CD4-positive, alpha-beta T cell treated with Interleukin-4 for 1 hour (primary cell): ENCODE data around the gene NUCB1.
"Not testable (repeated sequence)": the region's sequence is repeated elsewhere in the genome, so short reads cannot be mapped to it uniquely, and the experiment has no call there.

Experiments
- DNase-seq, 2 donors: peaks; one replicate each; pipeline ENCODE4 v3.0.0-alpha.2; 2020 to 2022

Gene NUCB1

GRCh38 chr19:48906324-48906723 is 6.2 kb downstream of the NUCB1 start:
- no peak for DNase-seq

DNA sequence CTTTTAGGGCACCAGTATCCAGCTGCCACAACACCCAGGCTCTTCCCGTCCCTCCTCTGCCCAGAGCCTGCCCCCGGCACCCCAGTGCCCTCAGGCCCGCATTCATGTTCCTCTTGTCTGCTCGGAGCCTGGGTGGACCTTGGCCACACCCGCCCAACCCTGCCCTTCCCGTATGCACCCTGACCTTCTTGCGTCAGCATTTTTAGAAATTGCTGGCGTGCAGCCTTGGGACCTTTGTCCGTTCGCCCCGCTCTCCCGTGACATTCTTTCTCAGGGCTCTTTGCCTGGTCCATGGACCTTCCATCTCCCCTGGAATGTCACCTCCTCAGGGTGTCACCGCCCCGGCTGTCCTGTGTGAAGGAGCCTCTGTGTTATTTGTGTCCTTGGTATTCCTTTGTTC is 7.6 kb downstream of the NUCB1 start:
- DNase-seq, result peak in 1 of 2 donors; percentile 29

GRCh38 chr19:48909424-48910077 is 9.4 kb downstream of the NUCB1 start:
- not testable (repeated sequence) for DNase-seq

DNA sequence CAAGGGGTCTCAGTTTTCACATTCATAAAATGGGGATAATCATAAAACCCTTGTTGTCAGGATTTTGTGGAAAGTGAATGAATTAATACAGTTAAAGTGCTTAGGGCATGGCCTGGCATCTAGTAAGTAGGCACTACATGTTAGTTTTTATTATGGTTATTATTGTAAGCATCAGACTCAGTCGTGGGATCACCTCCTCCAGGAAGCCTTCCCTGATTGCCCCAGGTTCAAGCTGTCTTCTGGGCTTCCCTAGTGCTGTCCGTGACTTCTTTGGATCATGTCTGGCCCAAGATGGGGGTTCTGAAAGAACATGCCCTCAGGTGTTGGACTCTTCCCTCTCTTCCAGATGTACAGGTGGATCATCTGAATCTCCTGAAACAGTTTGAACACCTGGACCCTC is 10.7 kb downstream of the NUCB1 start:
- DNase-seq, result no peak

DNA sequence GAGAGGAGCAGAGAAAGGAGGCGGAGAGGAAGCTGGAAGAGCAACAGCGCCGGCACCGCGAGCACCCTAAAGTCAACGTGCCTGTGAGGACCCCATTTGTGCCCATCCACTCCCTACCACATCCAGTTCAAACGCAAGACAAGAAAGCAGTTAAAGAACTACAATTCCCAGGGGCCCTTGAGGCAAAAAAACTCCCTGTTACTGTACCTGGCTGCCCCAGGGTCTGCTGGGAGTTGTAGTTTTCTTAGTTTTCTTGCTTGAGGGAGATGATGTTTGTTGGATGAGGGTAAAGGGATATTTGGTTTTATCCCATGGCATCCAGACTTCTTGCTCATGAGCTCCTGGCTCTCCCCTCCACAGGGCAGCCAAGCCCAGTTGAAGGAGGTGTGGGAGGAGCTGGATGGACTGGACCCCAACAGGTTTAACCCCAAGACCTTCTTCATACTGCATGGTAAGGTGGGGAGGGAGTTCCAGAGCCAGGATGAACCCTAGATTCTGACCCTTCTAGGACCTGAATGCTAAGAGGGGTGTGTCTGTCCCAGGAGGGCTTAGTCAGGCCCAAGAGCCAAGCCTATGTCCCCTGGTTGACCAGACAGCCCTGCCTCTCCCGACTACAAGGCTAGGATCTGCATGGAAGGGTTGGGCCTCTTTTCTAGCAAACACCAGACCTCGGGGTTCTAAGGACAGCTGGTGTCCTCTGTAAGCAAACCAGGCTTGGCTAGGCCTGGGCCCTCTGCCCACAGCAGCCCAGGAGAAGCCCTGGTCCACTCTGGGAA is 13.2 kb downstream of the NUCB1 start:
- DNase-seq, result peak in 1 of 2 donors; percentile 43

DNA sequence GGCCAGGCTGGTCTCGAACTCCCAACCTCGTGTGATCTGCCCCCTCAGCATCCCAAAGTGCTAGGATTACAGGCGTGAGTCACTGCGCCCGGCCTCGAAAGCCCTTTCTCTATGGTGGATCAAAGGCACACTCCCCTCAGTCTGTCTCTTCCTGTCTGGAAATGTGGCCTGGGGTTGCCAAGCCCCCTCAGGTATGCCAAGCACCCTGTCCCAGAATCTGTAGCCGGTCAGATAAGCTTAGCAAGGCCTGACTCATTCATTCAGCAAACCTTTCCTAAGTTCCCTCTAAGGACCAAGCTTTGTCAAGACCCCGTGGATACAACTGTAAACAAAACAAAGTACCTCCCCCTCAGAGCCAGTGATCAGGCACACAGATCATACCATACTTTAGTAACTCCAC is 14.1 kb downstream of the NUCB1 start:
- DNase-seq, result no peak

GRCh38 chr19:48915757-48916156 is 15.6 kb downstream of the NUCB1 start:
- DNase-seq, result no peak

- DNase-seq, result no peak
Measured at GRCh38 chr19:48918071-48918470, 18.0 kb downstream of the NUCB1 start.

GRCh38 chr19:48918801-48919247 is 18.7 kb downstream of the NUCB1 start:
- DNase-seq, result peak; percentile 14 to 24

GRCh38 chr19:48919271-48919670 is 19.2 kb downstream of the NUCB1 start:
- DNase-seq, result not testable (repeated sequence)

DNA sequence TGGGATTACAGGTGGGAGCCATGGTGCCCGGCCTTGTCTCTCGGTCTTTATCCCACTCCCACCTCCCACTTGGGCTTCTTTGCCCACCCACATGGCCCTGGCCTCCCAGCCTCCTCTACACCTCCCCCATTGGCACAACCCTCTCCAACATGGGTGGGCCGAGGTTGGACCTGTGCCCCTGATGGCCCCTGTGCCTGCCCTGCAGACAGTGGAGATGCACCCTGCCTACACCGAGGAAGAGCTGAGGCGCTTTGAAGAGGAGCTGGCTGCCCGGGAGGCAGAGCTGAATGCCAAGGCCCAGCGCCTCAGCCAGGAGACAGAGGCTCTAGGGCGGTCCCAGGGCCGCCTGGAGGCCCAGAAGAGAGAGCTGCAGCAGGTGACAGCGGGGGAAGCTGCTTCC is 20.8 kb downstream of the NUCB1 start:
- DNase-seq, result no peak

- no peak for DNase-seq
Measured at GRCh38 chr19:48921721-48922500, 21.8 kb downstream of the NUCB1 start.

DNA sequence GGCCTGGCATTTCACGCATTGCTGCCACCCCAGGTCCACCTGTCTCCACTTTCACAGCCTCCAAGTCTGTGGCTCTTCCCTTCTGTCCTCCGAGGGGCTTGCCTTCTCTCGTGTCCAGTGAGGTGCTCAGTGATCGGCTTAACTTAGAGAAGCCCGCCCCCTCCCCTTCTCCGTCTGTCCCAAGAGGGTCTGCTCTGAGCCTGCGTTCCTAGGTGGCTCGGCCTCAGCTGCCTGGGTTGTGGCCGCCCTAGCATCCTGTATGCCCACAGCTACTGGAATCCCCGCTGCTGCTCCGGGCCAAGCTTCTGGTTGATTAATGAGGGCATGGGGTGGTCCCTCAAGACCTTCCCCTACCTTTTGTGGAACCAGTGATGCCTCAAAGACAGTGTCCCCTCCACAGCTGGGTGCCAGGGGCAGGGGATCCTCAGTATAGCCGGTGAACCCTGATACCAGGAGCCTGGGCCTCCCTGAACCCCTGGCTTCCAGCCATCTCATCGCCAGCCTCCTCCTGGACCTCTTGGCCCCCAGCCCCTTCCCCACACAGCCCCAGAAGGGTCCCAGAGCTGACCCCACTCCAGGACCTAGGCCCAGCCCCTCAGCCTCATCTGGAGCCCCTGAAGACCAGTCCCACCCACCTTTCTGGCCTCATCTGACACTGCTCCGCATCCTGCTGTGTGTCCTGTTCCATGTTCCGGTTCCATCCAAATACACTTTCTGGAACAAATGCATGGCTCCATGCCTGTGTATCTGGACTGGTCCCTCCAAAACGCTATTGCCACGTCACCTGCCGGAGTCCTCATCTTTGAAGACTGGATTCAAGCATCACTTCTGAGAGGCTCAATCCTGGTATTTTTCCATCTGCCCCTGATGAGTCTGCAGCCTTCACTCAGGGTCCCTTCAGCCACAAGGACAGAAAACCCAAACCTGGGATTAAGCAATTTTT is 22.7 kb downstream of the NUCB1 start:
- no peak for DNase-seq

- no peak for DNase-seq
Measured at GRCh38 chr19:48925240-48925843, 25.2 kb downstream of the NUCB1 start.

- DNase-seq, result not testable (repeated sequence)
Measured at GRCh38 chr19:48925890-48926289, 25.8 kb downstream of the NUCB1 start.

DNA sequence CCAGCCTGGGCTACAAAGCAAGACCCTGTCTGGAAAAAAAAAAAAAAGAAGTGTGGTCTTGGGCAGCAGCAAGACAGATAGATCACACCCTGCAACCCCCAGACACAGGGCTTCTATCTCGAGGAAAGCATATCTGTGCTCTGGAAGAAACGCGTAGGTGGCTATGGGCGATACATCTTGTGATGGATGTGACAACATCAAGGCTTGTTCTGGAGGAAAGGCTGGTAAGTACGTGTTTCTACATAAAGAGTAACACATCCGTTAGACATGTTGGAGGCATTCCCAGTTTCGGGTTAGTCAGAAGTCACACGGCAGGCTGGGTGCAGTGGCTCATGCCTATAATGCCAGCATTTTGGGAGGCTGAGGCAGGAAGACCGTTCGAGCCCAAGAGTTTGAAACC is 26.8 kb downstream of the NUCB1 start:
- DNase-seq, result no peak

- not testable (repeated sequence) for DNase-seq
Measured at GRCh38 chr19:48927692-48928091, 27.6 kb downstream of the NUCB1 start.

DNA sequence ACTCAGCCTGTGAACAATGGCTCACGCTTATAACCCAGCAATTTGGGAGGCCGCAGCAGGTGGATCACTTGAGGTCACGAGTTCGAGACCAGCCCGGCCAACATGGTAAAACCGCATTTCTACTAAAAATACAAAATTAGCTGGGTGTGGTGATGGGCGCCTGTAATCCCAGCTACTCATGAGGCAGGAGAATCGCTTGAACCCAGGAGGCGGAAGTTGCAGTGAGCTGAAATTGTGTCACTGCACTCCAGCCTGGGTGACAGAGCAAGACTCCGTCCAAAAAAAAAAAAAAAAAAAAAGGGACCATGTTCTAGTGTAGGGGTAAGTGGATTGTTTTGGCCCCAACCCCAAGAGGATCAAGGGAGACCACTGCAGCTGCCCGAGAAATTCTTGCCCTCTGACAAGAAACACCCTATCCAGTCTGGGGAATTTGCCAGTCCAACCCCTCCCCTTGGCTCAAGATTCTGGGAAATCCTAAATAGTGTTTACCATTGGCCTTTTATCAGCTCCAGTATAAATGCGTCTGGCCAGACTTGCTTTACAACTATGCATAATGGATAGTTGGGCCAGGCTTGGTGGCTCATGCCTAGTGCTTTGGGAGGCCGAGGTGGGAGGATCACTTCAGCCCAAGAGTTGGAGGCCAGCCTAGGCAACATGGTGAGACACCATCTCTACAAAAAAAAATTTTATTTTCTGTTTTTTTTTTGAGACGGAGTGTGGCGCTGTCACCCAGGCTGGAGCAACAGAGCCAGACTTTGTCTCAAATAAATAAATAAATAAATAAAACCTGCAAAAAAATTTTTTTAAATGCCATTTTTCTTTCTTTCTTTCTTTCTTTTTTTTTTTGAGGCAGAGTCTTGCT is 28.3 kb downstream of the NUCB1 start:
- no peak for DNase-seq

GRCh38 chr19:48933382-48933932 is 33.3 kb downstream of the NUCB1 start, which contains the start of gene DHDH:
Gene DHDH (plus strand): TSS chr19:48933699. CDS start chr19:48933722, 23 bp downstream.
- DNase-seq, result peak; percentile 91 to 93

DNA sequence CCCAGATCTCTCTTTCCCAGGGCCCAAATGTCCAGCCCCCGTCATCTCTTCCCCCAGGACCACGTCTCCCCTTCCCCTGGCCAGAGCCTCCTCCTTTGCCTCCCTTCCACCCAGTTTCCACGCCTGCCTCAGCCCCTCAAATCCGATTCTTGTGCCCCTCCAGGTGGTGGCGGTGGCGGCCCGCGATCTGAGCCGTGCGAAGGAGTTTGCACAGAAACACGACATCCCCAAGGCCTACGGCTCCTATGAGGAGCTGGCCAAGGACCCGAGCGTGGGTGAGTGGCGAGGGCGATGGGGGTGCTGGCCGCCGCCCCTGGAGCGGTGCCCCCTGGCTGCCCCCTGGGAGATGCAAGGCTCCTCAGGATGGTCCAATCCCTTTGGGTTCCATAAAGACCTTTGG is 34.7 kb downstream of the NUCB1 start:
- no peak for DNase-seq

DNA sequence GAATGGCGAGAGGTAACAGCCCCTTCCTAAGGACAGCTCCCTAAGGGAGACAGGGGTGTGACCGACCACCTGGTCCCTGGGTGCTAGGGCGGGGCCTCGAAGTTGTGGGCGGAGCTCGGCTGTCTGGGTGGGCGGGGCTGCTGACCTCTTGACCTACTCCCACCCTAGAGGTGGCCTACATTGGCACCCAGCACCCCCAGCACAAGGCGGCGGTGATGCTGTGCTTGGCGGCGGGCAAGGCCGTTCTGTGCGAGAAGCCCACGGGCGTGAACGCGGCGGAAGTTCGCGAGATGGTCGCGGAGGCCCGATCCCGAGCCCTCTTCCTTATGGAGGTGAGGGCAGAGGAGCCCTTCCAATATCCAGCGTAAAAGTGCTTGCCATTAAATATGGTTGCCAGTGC is 35.8 kb downstream of the NUCB1 start:
- no peak for DNase-seq
